Tibial nerve (tissue), 4 donors: ENCODE measurements around the gene PCSK5.

Experiments used
- CTCF ChIP-seq, 5 experiments: fragments of 200-600 bp in 3 of 5; fragments of 450-650 bp in 2 of 5; sonication (generic) in 3 of 5; IDR thresholded peaks; one replicate each; pipeline ENCODE4 v1.5.1; 2016 to 2019; ENCODE audit warnings: antibody characterized with exemption in 5 of 5, mild to moderate bottlenecking in 3 of 5, moderate library complexity in 2 of 5
- EP300 ChIP-seq, 2 donors: sonication (generic); formaldehyde crosslinking; IDR thresholded peaks; one replicate each; pipeline ENCODE4 v1.6.1; 2017; ENCODE audit warnings: antibody characterized with exemption in 2 of 2, mild to moderate bottlenecking in 1 of 2

GRCh38 chr9:76247426-76247825 is 357.0 kb downstream of the PCSK5 start:
- TF ChIP-seq CTCF (IDR thresholded peaks at IDR 0.05) (no peak), EP300 (IDR thresholded peaks at IDR 0.05) (no peak)
